Measurements from ENCODE around the gene CDH12.
"Not testable (repeated sequence)": the region's sequence is repeated elsewhere in the genome, so short reads cannot be mapped to it uniquely, and the experiment has no call there.

Gene CDH12

GRCh38 chr5:22168704-22169103 lies 684.4 kb downstream of the CDH12 start:
- not testable (repeated sequence) for DNase-seq (ENCODE audit: low read depth in 1 of 2, low spot score in 1 of 2)

GRCh38 chr5:22165931-22166330 lies 687.2 kb downstream of the CDH12 start:
- DNase-seq (ENCODE audit: low read depth in 1 of 2, low spot score in 1 of 2), result not testable (repeated sequence)

- not testable (repeated sequence) for DNase-seq (ENCODE audit: low read depth in 1 of 2, low spot score in 1 of 2)
Measured at GRCh38 chr5:22164910-22165748, 688.0 kb downstream of the CDH12 start.

- not testable (repeated sequence) for DNase-seq (ENCODE audit: low read depth in 1 of 2, low spot score in 1 of 2)
Measured at GRCh38 chr5:22156953-22157352, 696.2 kb downstream of the CDH12 start.

GRCh38 chr5:22154779-22155178 lies 698.4 kb downstream of the CDH12 start:
- DNase-seq (ENCODE audit: low read depth in 1 of 2, low spot score in 1 of 2), result not testable (repeated sequence)

- not testable (repeated sequence) for DNase-seq (ENCODE audit: low read depth in 1 of 2, low spot score in 1 of 2)
Measured at GRCh38 chr5:22151801-22152200, 701.3 kb downstream of the CDH12 start.

GRCh38 chr5:22140418-22140817 lies 712.7 kb downstream of the CDH12 start:
- DNase-seq (ENCODE audit: low read depth in 1 of 2, low spot score in 1 of 2), result not testable (repeated sequence)

- DNase-seq (ENCODE audit: low read depth in 1 of 2, low spot score in 1 of 2), result not testable (repeated sequence)
Measured at GRCh38 chr5:22139662-22140300, 713.4 kb downstream of the CDH12 start.

- DNase-seq (ENCODE audit: low read depth in 1 of 2, low spot score in 1 of 2), result no peak
Measured at GRCh38 chr5:22111320-22111719, 741.8 kb downstream of the CDH12 start.

- no peak for DNase-seq (ENCODE audit: low read depth in 1 of 2, low spot score in 1 of 2)
Measured at GRCh38 chr5:22109315-22109714, 743.8 kb downstream of the CDH12 start.

- DNase-seq (ENCODE audit: low read depth in 1 of 2, low spot score in 1 of 2), result no peak
Measured at GRCh38 chr5:22108545-22108944, 744.6 kb downstream of the CDH12 start.

- DNase-seq (ENCODE audit: low read depth in 1 of 2, low spot score in 1 of 2), result no peak
Measured at GRCh38 chr5:22102823-22103359, 750.3 kb downstream of the CDH12 start.

- no peak for DNase-seq (ENCODE audit: low read depth in 1 of 2, low spot score in 1 of 2)
Measured at GRCh38 chr5:22088517-22088916, 764.6 kb downstream of the CDH12 start.

GRCh38 chr5:22079566-22079965 lies 773.6 kb downstream of the CDH12 start:
- DNase-seq (ENCODE audit: low read depth in 1 of 2, low spot score in 1 of 2), result no peak

- DNase-seq (ENCODE audit: low read depth in 1 of 2, low spot score in 1 of 2), result no peak
Measured at GRCh38 chr5:22079002-22079401, 774.1 kb downstream of the CDH12 start.

GRCh38 chr5:22076586-22076985 lies 776.6 kb downstream of the CDH12 start:
- DNase-seq (ENCODE audit: low read depth in 1 of 2, low spot score in 1 of 2), result no peak

- DNase-seq (ENCODE audit: low read depth in 1 of 2, low spot score in 1 of 2), result no peak
Measured at GRCh38 chr5:22070186-22070728, 782.9 kb downstream of the CDH12 start.

- DNase-seq (ENCODE audit: low read depth in 1 of 2, low spot score in 1 of 2), result no peak
Measured at GRCh38 chr5:22063717-22064116, 789.4 kb downstream of the CDH12 start.

- no peak for DNase-seq (ENCODE audit: low read depth in 1 of 2, low spot score in 1 of 2)
Measured at GRCh38 chr5:22058620-22059019, 794.5 kb downstream of the CDH12 start.

GRCh38 chr5:22057012-22057411 lies 796.1 kb downstream of the CDH12 start:
- DNase-seq (ENCODE audit: low read depth in 1 of 2, low spot score in 1 of 2), result no peak

- DNase-seq (ENCODE audit: low read depth in 1 of 2, low spot score in 1 of 2), result no peak
Measured at GRCh38 chr5:22056601-22057000, 796.5 kb downstream of the CDH12 start.

- no peak for DNase-seq (ENCODE audit: low read depth in 1 of 2, low spot score in 1 of 2)
Measured at GRCh38 chr5:22053195-22053594, 799.9 kb downstream of the CDH12 start.
